GM10248 (cell line): ENCODE measurements around the gene ARHGAP21.

Source experiments
- CTCF ChIA-PET: fragments of 300-600 bp; sonication (Branson Sonifier 250); formaldehyde crosslinking; extraction: SDS; loops from one replicate; lab custom pipeline; 2021; ENCODE audit warnings: antibody characterized with exemption; lab: Yijun Ruan, JAX
- POLR2A ChIA-PET: fragments of 350-650 bp; sonication (Branson Sonifier 250); formaldehyde crosslinking; extraction: SDS; loops from one replicate; lab custom pipeline; 2020; ENCODE audit warnings: antibody characterized with exemption; lab: Yijun Ruan, JAX
- DNase-seq: peaks from one replicate; pipeline ENCODE4 v3.0.0; 2012; ENCODE audit errors: extremely low spot score
- CTCF ChIP-seq: IDR thresholded peaks from 2 replicates; pipeline ENCODE4 v1.5.1; 2012; ENCODE audit warnings: mild to moderate bottlenecking, low read depth; ENCODE audit errors: extremely low read depth, missing control alignments, control extremely low read depth

ARHGAP21 gene

GRCh38 chr10:24650669-24651391, 72.9 kb downstream of the ARHGAP21 start:
- TF ChIP-seq CTCF, result no peak
- ChIA-PET CTCF (interaction anchor here (0.5 kb wide), 1 partner anchor 58 kb away, joined by 3 read pairs; no protein-coding TSS in a partner anchor), POLR2A (interaction anchor here (1.1 kb wide), 1 partner anchor 73 kb away, joined by 4 read pairs; the partner anchor contains the start of gene ARHGAP21)
- DNase-seq, result no peak

GRCh38 chr10:24645784-24646183, 77.9 kb downstream of the ARHGAP21 start:
- no peak for DNase-seq
- ChIA-PET POLR2A (interaction anchor here (0.5 to 0.6 kb wide), 2 partner anchors 58 to 248 kb away, joined by 5 to 6 read pairs; no protein-coding TSS in a partner anchor), CTCF (interaction anchor here (1.0 to 2.3 kb wide), 3 partner anchors 28 to 435 kb away, joined by 3 to 11 read pairs (median 6); no protein-coding TSS in a partner anchor)
- no peak for TF ChIP-seq CTCF

- no peak for TF ChIP-seq CTCF
- DNase-seq, result no peak
- ChIA-PET POLR2A (no interaction called here), CTCF (interaction anchor here (1.4 kb wide), 1 partner anchor 27 kb away, joined by 5 read pairs; no protein-coding TSS in a partner anchor)
These were observed 78.7 kb downstream of the ARHGAP21 start for GRCh38 chr10:24645022-24645421.

- no peak for TF ChIP-seq CTCF
- ChIA-PET CTCF (interaction anchor here (0.8 to 1.8 kb wide), 9 partner anchors 19 to 583 kb away, joined by 3 to 6 read pairs (median 4); no protein-coding TSS in a partner anchor), POLR2A (no interaction called here)
- no peak for DNase-seq
These were observed 79.9 kb downstream of the ARHGAP21 start for GRCh38 chr10:24643679-24644209.

GRCh38 chr10:24642921-24643678, 80.6 kb downstream of the ARHGAP21 start:
- ChIA-PET CTCF (interaction anchor here (0.7 to 2.1 kb wide), 19 partner anchors 9 to 583 kb away, joined by 3 to 10 read pairs (median 4); no protein-coding TSS in a partner anchor), POLR2A (no interaction called here)
- peak; percentile 44 for DNase-seq
- peak; percentile 74 for TF ChIP-seq CTCF

GRCh38 chr10:24639124-24639523, 84.6 kb downstream of the ARHGAP21 start:
- no peak for TF ChIP-seq CTCF
- ChIA-PET POLR2A (no interaction called here), CTCF (interaction anchor here (1.6 kb wide), 1 partner anchor 442 kb away, joined by 3 read pairs; no protein-coding TSS in a partner anchor)
- DNase-seq, result no peak
